ENCODE results near the gene UCN2.

GRCh38 chr3:48596676-48597407, 33.3 kb upstream of the UCN2 start:
- TF ChIP-seq CTCF (IDR thresholded peaks at IDR 0.05; ENCODE audit: extremely low read depth in 1 of 2, insufficient read depth in 1 of 2, low read depth in 1 of 2, low read length in 2 of 2): no peak
- TF ChIP-seq MAX (IDR thresholded peaks at IDR 0.05; ENCODE audit: insufficient read depth, insufficient read length): no peak
- no peak for TF ChIP-seq EZH2 (IDR thresholded peaks at IDR 0.05; ENCODE audit: borderline replicate concordance, low read depth, low read length, severe bottlenecking)
- TF ChIP-seq MYC (IDR thresholded peaks at IDR 0.05; ENCODE audit: low read depth, low read length): no peak
- no peak for TF ChIP-seq JUN (IDR thresholded peaks at IDR 0.05; ENCODE audit: borderline replicate concordance, insufficient read depth, insufficient read length, low read depth)
- TF ChIP-seq POLR2AphosphoS5 (IDR thresholded peaks at IDR 0.05; ENCODE audit: insufficient read depth, low read depth, low read length): no peak
